B cell (primary cell): ENCODE data around the gene RIC1.

Experiments used
- EZH2 ChIP-seq: IDR thresholded peaks from 2 replicates; pipeline ENCODE4 v1.6.1; 2012; ENCODE audit warnings: borderline replicate concordance, low read depth, mild to moderate bottlenecking, moderate library complexity, low read length; ENCODE audit not compliant: insufficient read depth, poor library complexity, severe bottlenecking
- TF ChIP-seq, protein P1 (sequence below): fragments of 200-600 bp; IDR thresholded peaks from one replicate; pipeline ENCODE4 v1.8.0; 2022; ENCODE audit warnings: antibody characterized with exemption, mild to moderate bottlenecking

DNA sequence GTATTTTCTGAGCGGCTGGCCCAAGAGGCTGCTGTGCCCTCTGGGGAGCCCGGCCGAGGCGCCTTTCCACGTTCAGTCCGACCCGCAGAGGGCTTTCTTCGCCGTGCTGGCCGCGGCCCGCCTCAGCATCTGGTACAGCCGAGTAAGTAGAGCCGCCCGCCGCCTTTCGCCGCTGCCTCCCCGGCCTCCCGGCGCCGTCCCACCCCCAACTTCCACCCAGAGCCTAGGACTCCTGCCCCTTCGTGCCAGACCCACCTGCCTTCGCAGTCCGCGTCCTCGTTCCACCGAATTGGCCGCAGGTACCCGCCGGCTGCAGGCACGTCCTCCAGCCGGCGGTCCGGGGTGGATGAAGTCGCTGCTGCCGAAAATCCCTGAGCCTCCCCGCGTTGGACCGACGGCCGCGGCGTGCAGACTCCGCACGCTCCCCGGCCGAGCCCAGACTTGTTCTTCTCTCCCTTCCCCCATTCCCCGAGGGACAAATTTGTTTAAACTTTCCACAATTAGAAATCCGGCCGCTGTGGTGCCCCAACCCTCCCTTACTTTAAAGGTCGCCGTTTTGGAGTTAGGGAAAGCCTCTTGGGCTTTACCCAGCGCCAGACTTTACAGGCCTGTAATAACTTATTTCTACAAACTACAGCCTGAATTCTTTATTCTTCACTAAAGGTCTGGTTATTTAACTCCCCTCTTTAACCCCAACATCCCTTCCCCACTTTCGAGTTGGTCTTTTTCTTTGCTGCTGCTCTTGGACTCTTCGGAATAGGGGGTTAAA lies 589 bp downstream of the RIC1 start:
- TF ChIP-seq, protein P1, sequence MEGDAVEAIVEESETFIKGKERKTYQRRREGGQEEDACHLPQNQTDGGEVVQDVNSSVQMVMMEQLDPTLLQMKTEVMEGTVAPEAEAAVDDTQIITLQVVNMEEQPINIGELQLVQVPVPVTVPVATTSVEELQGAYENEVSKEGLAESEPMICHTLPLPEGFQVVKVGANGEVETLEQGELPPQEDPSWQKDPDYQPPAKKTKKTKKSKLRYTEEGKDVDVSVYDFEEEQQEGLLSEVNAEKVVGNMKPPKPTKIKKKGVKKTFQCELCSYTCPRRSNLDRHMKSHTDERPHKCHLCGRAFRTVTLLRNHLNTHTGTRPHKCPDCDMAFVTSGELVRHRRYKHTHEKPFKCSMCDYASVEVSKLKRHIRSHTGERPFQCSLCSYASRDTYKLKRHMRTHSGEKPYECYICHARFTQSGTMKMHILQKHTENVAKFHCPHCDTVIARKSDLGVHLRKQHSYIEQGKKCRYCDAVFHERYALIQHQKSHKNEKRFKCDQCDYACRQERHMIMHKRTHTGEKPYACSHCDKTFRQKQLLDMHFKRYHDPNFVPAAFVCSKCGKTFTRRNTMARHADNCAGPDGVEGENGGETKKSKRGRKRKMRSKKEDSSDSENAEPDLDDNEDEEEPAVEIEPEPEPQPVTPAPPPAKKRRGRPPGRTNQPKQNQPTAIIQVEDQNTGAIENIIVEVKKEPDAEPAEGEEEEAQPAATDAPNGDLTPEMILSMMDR, result no peak
- no peak for TF ChIP-seq EZH2
